ENCODE measurements around the gene MPZL2. TPM values are rescaled to one million over a fixed set of nuclear protein-coding genes. Genes with fewer than 3 reads are reported as not detected.
A peak's percentile ranks its signal among the peaks of the same experiment; 100 is the strongest.

Gene MPZL2
- total and polyA plus RNA-seq, 9 of the 15 experiments (the other 6 are each of a cell fraction or from before 2014, with no cell fraction given), result 0.09 to 0.28 (median 0.18) TPM; not detected in 2

DNA sequence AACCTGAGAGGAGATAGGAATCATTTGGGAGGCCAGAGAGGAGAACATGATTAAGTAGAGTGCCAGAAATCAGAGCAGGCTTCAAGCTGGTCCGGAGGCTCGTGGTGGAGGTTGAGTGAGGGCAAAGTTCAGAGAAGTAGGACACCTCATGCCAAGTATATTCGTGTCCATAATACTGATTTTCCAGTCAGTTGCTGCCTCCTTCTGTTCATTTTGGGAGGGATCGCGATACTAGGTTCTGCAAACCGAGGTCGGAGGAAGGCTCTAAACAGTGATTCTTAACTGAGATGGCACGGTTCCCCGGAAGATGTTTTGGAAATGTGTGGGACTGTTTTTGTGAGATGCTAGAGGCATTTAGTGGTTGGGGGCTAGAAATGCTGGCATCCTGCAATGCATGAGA is 26.8 kb upstream of the MPZL2 start (continued):
- TF ChIP-seq SRSF3 (IDR thresholded peaks at IDR 0.05; ENCODE audit: insufficient read depth, low read length), result no peak
- no peak for TF ChIP-seq NR1H2 (CRISPR knock-in tag; IDR thresholded peaks at IDR 0.05)
- TF ChIP-seq, protein P1, sequence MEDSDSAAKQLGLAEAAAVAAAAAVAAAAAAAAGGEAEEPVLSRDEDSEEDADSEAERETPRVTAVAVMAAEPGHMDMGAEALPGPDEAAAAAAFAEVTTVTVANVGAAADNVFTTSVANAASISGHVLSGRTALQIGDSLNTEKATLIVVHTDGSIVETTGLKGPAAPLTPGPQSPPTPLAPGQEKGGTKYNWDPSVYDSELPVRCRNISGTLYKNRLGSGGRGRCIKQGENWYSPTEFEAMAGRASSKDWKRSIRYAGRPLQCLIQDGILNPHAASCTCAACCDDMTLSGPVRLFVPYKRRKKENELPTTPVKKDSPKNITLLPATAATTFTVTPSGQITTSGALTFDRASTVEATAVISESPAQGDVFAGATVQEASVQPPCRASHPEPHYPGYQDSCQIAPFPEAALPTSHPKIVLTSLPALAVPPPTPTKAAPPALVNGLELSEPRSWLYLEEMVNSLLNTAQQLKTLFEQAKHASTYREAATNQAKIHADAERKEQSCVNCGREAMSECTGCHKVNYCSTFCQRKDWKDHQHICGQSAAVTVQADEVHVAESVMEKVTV (CRISPR knock-in tag; IDR thresholded peaks at IDR 0.05), result peak; percentile 83
- peak; percentile 70; the same call in 1 of the 2 replicates for TF ChIP-seq CC2D1A (IDR thresholded peaks at IDR 0.05)
- peak; percentile 91 to 92 for TF ChIP-seq RAD21 (CRISPR knock-in tag; conservative IDR thresholded peaks at IDR 0.05 in 1 of 2, IDR thresholded peaks at IDR 0.05 in 1 of 2)
- TF ChIP-seq NR2C2 (CRISPR knock-in tag; IDR thresholded peaks at IDR 0.05), result no peak
- TF ChIP-seq NR2C2 (tag; IDR thresholded peaks at IDR 0.05), result peak; percentile 92
- TF ChIP-seq STAG1 (CRISPR knock-in tag; IDR thresholded peaks at IDR 0.05; ENCODE audit: borderline replicate concordance), result peak; percentile 69; the same call in 1 of the 2 replicates
- TF ChIP-seq MGA (IDR thresholded peaks at IDR 0.05), result peak; percentile 56
- no peak for TF ChIP-seq CSDE1 (IDR thresholded peaks at IDR 0.05)
- peak; percentile 84 for TF ChIP-seq HINFP (tag; conservative IDR thresholded peaks at IDR 0.05; ENCODE audit: low read depth)
- peak; percentile 69; the same call in 1 of the 2 replicates for TF ChIP-seq L3MBTL2 (IDR thresholded peaks at IDR 0.05)
- peak in 1 of 2 experiments; percentile 55; a peak in 1 of 4 replicates for TF ChIP-seq MAZ (CRISPR knock-in tag; conservative IDR thresholded peaks at IDR 0.05 in 1 of 2, IDR thresholded peaks at IDR 0.05 in 1 of 2)

Measured in K562 (cell line).